Activated CD8-positive, alpha-beta memory T cell treated with anti-CD3 and anti-CD28 coated beads for 36 hours (primary cell): ENCODE measurements around the gene LMBRD2. TPM values are rescaled to one million over a fixed set of nuclear protein-coding genes. Genes with fewer than 3 reads are reported as not detected.
"Not testable (repeated sequence)": the region's sequence is repeated elsewhere in the genome, so short reads cannot be mapped to it uniquely, and the experiment has no call there.

ENCODE experiments used
- CTCF ChIA-PET: fragments of 350-600 bp; sonication (Branson Sonifier 250); formaldehyde crosslinking; loops from one replicate; lab custom pipeline; 2021; ENCODE audit warnings: antibody characterized with exemption; lab: Charles Lee
- POLR2A ChIA-PET: fragments of 350-600 bp; sonication (Branson Sonifier 250); formaldehyde crosslinking; loops from one replicate; lab custom pipeline; 2021; ENCODE audit warnings: antibody characterized with exemption; lab: Charles Lee
- total RNA-seq, 2 experiments: library from RNA; stranded (reverse); gene quantifications; one replicate each; pipeline ENCODE4 v1.2.3, GENCODE V29; 2021

Gene LMBRD2
- 10 to 100 TPM; 11.9 to 12.0 TPM for total RNA-seq

GRCh38 chr5:36151434-36152323, at the start of gene LMBRD2, which contains the start of gene SKP2:
LMBRD2 (minus strand) TSS chr5:36151887; CDS start chr5:36143349, 8,538 bp downstream.
SKP2 (plus strand) TSS chr5:36152111; CDS start chr5:36152263, 152 bp downstream.
- POLR2A ChIA-PET, result interaction anchor here (1.0 to 2.4 kb wide), 3 partner anchors 10 to 1222 kb away, joined by 3 to 25 read pairs (median 3); partner anchors contain the start of genes DNAJC21 and NADK2
- CTCF ChIA-PET, result interaction anchor here (0.8 to 2.0 kb wide), 2 partner anchors 90 to 226 kb away, joined by 3 to 12 read pairs; partner anchors contain the start of gene NADK2

GRCh38 chr5:36200513-36200912, 48.8 kb upstream of the LMBRD2 start:
- POLR2A ChIA-PET, result no interaction called here
- CTCF ChIA-PET, result no interaction called here

GRCh38 chr5:36199620-36200019, 47.9 kb upstream of the LMBRD2 start:
- ChIA-PET CTCF (no interaction called here), POLR2A (no interaction called here)

- POLR2A ChIA-PET, CTCF ChIA-PET: not testable (repeated sequence)
These were observed 47.1 kb upstream of the LMBRD2 start for GRCh38 chr5:36198783-36199182.

- CTCF ChIA-PET, result no interaction called here
- POLR2A ChIA-PET, result no interaction called here
These were observed 46.6 kb upstream of the LMBRD2 start for GRCh38 chr5:36198281-36198680.

- ChIA-PET CTCF (no interaction called here), POLR2A (no interaction called here)
These were observed 42.1 kb upstream of the LMBRD2 start for GRCh38 chr5:36193746-36194145.

- POLR2A ChIA-PET, CTCF ChIA-PET: not testable (repeated sequence)
These were observed 32.7 kb upstream of the LMBRD2 start for GRCh38 chr5:36184408-36184807.

- ChIA-PET CTCF (no interaction called here), POLR2A (no interaction called here)
These were observed 30.1 kb upstream of the LMBRD2 start for GRCh38 chr5:36181774-36182173.

GRCh38 chr5:36180556-36181350, 29.1 kb upstream of the LMBRD2 start:
- ChIA-PET POLR2A (no interaction called here), CTCF (no interaction called here)

GRCh38 chr5:36179950-36180349, 28.3 kb upstream of the LMBRD2 start:
- ChIA-PET POLR2A (no interaction called here), CTCF (no interaction called here)

- CTCF ChIA-PET, result interaction anchor here (0.6 kb wide), 1 partner anchor 263 kb away, joined by 3 read pairs; no protein-coding TSS in a partner anchor
- POLR2A ChIA-PET, result interaction anchor here (1.0 kb wide), 1 partner anchor 64 kb away, joined by 5 read pairs; the partner anchor contains the start of gene NADK2
These were observed 26.8 kb upstream of the LMBRD2 start for GRCh38 chr5:36178524-36178890.

GRCh38 chr5:36177715-36178523, 26.2 kb upstream of the LMBRD2 start:
- ChIA-PET POLR2A (interaction anchor here (1.0 kb wide), 1 partner anchor 64 kb away, joined by 5 read pairs; the partner anchor contains the start of gene NADK2), CTCF (interaction anchor here (0.6 kb wide), 2 partner anchors 11 to 264 kb away, joined by 3 read pairs; no protein-coding TSS in a partner anchor)

GRCh38 chr5:36177154-36177553, 25.5 kb upstream of the LMBRD2 start:
- ChIA-PET POLR2A (no interaction called here), CTCF (no interaction called here)

GRCh38 chr5:36175043-36175442, 23.4 kb upstream of the LMBRD2 start:
- ChIA-PET CTCF (no interaction called here), POLR2A (no interaction called here)

- CTCF ChIA-PET, result no interaction called here
These were observed 22.4 kb upstream of the LMBRD2 start for GRCh38 chr5:36174119-36174518.

GRCh38 chr5:36173426-36173825, 21.7 kb upstream of the LMBRD2 start:
- ChIA-PET CTCF (no interaction called here), POLR2A (no interaction called here)

More at GRCh38 chr5:36174119-36174518, 22.4 kb upstream of the LMBRD2 start:
- POLR2A ChIA-PET, result no interaction called here

- CTCF ChIA-PET, result no interaction called here
- POLR2A ChIA-PET, result no interaction called here
These were observed 20.9 kb upstream of the LMBRD2 start for GRCh38 chr5:36172599-36172998.

- CTCF ChIA-PET, result interaction anchor here (1.2 kb wide), 1 partner anchor 92 kb away, joined by 3 read pairs; no protein-coding TSS in a partner anchor
- POLR2A ChIA-PET, result no interaction called here
These were observed 19.2 kb upstream of the LMBRD2 start for GRCh38 chr5:36170832-36171424.

GRCh38 chr5:36168737-36169136, 17.1 kb upstream of the LMBRD2 start:
- CTCF ChIA-PET, result no interaction called here
- POLR2A ChIA-PET, result no interaction called here
